ENCODE measurements around the gene RPL3.
A peak's percentile ranks its signal among the peaks of the same experiment; 100 is the strongest.
"Not testable (repeated sequence)": the region's sequence is repeated elsewhere in the genome, so short reads cannot be mapped to it uniquely, and the experiment has no call there.

RPL3 gene

DNA sequence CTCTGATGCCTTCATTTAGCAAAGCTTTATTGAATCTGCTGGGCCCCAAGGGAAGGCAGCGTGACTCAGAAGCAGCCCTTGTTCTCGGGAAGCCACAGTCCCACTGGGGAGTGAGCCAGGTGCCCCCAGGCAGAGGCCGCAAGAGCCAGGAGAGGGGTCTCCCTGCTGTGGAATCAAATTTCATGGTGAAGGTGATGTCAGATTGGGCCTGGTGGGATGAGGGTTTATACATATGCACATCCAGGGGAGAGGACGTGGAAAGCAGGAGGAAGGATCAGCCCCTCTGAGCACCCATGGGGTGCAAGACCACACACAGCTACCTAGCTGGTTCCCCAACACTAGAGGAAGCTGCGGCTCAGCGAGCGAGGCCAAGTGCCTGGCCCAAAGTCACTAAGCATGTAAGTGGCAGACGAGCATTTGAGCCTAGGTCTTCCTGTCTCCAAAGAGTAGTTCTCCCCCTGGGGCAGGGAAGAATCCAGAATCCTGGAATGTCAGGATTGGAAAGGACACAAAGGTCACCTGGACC is 32.3 kb upstream of the RPL3 start:
- DNase-seq (ENCODE audit: low spot score): no peak

DNA sequence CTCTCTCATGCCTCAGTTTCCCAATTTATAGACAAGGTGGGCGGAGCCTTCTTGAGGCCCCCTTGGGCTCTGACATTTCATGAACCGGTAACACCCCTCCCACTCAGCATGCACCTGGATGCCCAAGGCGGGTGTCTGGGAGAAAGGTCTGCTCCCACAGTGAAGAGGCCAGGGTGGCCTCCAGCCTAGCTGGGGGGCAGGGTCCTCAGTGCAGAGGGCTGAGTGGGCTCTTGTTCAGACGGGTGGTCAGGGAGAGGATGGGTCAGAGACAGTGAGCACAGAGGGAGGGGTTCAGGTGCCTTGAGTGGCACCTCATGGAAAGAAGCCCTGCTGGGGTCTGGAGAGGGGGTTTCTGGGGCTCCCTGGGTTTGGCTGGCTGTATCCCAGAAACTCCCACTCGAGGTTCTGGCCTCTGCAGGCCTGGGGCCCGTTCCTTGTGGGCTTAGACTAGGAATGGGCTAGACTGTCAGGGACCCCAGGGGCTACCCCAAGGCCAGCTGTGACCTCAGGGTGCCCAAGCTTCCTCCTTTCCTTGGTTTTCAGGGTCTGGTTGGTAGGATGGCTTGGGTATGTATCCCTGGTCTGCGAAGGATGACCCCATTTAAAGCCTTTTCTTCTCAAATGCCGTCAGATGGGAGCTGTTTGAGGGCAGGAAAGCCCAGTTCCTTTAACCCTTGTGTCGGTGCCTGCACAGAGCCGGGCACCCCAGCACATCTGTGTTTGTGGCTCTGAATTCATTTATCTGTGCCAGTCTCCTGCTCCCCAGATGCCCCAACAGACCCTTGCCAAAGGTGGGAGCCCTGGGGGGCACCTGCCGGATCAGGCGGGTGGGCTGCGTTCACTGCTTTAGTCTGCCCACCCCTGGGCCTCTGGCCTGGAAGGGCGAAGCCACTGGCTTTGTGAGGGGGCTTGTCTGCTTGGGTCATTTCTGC is 31.6 kb upstream of the RPL3 start:
- no peak for DNase-seq (ENCODE audit: low spot score)

GRCh38 chr22:39349967-39350726 is 30.7 kb upstream of the RPL3 start, which contains the start of gene SYNGR1:
TSS of gene SYNGR1 (plus strand) at chr22:39349991. CDS start at chr22:39350011, 20 bp downstream.
- DNase-seq (ENCODE audit: low spot score): no peak

DNA sequence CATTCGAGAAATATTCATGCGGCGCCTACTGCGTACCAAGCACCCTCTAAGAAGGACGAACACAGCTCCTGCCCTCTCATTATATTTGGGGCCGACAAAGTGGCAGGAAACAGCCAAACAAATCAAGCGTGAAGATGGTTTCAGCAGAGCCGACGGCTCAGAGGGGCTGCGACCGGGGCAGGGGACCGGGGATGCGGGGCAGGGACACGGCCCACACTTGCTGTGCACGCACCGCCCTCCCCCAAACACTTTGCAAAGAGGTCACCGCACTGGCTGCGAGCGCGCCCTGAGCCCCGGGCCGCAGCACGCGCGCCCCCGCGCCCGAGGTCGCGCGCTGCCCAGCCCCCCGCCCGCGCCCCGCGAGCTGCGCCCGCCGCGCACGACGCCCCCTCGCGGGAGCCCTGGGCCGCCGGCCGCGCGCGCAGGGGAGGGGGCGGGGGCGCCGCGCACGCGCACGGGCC is 30.1 kb upstream of the RPL3 start:
- DNase-seq (ENCODE audit: low spot score): no peak

DNA sequence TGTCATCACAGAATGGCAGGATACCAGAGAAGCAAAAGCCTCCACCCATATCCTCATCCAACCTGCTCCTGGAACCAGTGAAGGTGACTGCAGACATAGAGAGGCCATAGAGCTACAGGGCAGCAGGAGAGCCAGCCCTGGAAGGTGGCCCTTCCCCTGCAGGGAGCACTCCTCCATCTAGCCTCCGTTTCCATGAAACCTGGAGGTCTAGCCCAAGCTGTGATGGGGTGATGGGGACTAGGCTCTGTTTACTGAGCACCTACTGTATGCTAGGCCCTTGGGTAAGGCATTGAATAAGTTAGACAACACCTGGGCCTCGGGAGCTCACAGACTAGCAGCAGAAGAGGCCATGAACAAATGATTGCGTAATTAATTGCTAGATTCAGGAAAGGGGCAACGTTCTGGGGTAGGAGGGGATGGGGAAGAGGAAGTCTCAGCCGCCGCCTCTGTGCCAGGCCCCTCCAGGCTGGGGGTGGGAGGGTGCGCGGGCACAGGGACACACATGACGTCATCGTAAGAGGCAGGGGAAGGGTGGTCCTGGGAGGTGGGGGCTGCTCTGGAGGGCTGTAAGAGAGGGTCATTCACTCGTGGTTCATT is 29.6 kb upstream of the RPL3 start:
- DNase-seq (ENCODE audit: low spot score): no peak

DNA sequence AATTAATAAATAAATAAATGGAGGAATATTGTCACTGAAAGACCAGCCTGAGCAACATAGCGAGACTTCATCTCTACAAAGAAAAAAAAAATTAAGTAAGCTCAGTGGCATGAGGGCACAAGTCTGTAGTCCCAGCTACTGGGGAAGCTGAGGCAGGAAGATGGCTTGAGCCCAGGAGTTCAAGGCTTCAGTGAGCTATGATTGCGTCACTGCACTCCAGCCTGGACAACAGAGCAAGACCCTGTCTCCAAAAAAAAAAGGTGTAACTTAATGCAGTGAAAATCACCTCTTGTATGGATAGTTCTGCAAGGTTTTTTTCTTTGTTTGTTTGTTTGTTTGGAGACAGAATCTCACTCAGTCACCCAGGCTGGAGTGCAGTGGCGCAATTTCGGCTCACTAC is 25.8 kb upstream of the RPL3 start:
- DNase-seq (ENCODE audit: low spot score): no peak

GRCh38 chr22:39344046-39344390 is 24.6 kb upstream of the RPL3 start:
- no peak for DNase-seq (ENCODE audit: low spot score)

DNA sequence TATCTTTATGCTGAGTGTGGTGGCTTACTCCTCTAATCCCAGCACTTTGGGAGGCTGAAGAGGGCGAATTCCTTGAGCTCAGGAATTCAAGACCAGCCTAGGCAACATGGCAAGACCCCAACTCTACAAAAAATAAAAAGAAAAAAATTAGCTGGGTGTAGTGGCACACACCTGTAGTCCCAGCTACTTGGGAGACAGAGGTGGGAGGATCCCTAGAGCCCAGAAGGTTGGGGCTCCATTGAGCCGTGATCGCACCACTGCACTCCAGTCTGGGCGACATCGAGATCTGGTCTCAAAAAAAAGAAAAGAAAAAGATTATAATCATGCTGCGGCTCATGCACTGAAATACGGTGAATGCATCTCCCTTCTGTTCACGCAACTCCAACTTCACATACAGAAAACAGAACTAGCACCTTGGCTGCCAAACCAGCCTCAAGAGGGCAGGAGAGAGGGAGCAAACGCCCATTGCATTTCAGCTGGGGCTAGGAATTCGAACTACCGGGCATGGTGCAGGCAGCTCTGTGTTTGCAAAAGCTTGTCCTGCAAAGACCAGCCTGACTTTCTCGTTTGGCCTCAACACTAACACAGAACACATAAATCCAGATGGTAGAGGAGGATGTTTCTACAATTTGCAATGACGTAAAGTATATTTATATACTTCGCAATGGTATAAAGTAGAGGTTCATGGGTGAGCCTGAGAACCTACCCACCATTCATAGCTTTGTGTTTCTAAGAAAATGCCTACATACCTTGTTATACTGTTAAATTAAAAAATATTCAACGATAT is 24.0 kb upstream of the RPL3 start:
- DNase-seq (ENCODE audit: low spot score): peak; percentile 43

- no peak for DNase-seq (ENCODE audit: low spot score)
These were observed 21.8 kb upstream of the RPL3 start for GRCh38 chr22:39341179-39341578.

DNA sequence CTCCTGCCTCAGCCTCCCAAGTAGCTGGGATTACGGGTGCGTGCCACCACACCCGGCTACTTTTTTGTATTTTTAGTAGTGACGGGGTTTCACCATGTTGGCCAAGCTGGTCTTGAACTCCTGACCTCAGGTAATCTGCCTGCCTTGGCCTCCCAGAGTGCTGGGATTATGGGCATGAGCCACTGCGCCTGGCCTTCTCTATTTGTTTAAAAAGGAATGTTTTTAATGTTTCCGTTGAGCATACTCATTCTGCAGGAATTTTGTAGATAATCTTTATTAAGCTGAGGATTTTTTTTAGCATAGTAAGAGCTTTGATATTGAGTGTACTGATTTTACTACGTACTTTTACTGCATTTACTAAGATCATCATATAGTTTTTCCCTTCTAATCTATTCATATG is 20.4 kb upstream of the RPL3 start:
- not testable (repeated sequence) for DNase-seq (ENCODE audit: low spot score)

- DNase-seq (ENCODE audit: low spot score): no peak
These were observed 17.0 kb upstream of the RPL3 start for GRCh38 chr22:39336411-39336810.

DNA sequence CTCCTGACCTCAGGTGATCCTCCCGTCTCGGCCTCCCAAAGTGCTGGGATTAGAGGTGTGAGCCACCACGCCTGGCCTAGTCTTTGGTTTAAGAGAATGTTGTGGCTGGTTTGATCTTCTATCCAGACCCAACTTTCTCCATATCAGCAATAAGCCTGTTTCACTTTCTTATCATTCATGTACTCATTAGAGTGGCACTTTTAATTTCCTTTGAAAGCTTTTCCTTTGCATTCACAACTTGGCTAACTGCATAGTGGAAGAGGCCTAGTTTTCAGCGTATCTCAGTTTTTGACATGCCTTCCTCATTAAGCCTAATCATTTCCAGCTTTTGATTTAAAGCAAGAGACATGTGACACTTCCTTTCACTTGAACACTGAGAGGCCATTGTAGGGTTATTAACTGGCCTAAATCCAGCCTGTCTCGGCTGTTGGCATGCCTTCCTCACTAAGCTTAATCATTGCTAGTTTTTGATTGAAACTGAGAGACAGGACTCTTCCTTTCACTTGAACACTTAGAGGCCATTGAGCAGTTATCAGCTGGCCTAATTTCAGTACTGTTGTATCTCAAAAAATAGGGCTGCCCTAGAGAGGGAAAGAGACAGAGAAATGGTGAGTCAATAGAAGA is 13.1 kb upstream of the RPL3 start:
- no peak for DNase-seq (ENCODE audit: low spot score)

DNA sequence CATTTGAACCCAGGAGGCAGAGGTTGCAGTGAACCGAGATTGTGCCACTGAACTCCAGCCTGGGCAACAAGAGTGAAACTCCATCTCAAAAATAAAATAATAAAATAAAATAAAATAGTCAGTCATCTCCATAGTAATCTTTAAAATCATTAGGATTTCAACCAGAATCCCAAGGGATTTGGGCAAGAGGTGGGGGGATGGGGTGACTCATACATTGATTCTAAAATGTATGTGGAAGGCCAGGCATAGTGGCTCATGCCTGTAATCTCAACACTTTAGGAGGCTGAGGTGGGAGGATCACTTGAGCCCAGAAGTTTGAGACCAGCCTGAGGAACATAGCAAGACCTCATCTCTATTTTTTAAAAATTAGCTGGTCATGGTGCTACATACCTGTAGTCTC is 11.1 kb upstream of the RPL3 start:
- DNase-seq (ENCODE audit: low spot score): not testable (repeated sequence)

DNA sequence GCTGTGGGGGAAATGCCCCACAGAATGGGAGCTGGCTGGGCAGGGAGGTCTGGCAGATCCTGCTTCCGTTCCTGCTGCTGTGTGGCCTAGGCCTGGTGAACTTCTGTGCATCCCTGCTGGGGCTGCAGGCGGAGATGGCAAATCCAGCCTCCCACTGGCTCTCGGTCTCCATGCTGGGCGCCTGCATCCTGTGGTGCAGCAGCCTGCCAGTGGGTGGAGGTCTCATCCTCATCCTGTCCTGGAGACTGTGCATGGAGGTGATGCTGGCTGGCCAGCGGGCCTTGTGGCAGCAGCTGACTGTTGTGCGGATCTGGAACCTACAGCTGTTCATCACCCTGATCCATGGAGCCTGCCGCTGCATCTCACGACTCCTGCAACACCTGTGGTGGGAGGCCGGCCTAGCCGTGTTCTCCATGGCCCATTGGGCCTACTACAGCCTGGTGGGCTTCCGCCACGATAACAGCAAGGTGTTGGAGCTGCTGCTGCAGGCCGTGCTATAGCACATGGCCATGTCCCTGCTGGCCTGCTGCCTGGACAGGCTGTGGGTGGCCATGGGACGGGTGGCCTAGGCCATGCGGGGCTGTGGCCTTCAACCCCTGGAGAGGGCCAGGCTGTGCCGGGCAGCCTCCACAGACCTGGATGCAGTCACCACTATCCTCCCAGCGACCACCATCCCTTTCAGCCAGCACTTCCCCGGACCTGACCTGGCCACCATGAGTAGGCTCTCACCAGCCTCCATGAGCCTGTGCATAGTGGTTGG is 8.8 kb upstream of the RPL3 start:
- DNase-seq (ENCODE audit: low spot score): no peak

- DNase-seq (ENCODE audit: low spot score): no peak
These were observed 6.0 kb upstream of the RPL3 start for GRCh38 chr22:39325392-39325932.

DNA sequence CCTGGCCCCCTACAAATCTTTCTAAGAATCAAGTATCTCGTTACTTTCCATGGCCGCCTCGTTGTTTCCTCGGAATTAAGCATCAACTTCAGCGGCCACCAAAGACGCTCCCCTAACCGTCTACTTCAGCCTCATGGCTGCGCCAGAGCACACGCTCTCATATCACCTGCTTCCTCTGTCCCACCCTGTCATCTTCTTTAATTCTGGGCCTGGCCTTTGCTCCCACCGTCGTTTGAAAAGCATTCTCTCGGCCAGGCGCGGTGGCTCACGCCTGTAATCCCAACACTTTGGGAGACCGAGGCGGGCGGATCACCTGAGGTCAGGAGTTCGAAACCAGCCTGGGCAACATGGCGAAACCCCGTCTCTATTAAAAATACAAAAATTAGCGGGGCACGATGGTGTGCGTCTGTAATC is 1.2 kb upstream of the RPL3 start:
- DNase-seq (ENCODE audit: low spot score): not testable (repeated sequence)

DNA sequence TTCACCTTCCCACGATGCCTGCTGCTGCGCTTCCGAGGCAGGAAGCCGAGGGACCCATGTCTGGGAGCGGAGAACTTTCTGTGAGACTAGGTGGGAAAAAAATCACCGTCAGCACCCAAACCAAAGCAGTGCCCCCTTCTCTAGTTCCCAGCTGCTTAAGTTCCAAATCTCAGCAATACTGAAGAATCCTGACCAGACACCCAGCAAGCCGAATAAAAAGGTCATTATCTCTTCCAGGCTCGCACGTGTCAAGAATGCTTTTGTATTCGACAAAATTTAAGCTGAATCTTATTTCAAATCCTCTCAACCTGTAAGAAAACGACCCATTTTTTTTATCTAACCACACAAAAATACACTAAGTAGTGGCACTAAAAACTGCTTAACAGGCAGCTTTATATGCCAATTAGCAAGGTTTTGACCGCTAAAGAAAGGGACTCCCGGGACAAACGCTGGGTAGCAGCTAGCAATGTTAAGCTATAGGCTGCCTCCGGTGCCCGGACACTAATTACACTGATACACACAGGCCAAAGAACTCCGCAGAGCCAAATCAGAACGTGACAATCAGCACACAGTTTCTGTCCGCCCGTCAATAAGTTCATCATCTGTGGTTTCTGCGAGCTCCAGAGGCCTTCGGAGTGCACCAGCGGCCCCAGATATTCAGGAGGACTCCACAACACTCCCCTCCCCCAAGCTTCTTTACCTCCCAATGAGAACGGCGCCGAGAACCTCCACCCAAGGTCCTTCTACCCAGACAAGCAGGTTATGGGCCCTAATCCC is 728 bp downstream of the RPL3 start:
- peak; percentile 47 for DNase-seq (ENCODE audit: low spot score)

DNA sequence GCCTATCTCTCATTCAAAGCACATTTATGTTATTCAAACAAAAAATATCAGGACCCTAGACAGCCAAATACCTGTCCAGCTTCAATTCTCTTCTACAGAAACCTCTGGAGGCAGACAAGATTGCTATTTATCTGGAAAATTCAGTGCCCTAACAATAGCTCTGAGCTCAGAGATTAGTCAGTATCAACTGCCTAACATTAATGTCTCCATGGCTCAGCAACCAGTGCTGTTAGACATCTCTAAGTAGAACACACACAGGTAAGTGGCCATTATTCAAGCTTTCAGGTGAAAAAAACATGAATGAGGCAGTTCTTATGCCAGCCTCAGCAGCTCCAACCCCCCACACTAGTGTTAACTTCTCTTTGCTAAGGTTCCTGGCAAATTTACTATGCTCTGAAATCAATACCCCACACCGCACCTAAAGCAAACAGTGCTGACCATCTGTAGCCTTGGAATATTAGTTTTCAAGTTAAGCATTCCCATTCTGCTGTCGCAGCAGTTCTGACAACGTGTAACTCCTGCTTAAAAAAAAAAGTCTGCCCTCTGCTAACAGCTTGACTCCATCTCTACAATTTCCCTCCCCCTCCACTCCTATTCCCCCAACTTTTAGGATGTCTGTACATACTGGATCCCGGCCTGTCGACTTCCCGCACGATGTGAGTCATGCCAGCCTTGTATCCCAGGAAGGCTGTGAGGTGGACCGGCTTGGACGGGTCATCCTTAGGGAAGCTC is 1.5 kb downstream of the RPL3 start:
- no peak for DNase-seq (ENCODE audit: low spot score)

All from LoVo (cell line).